WTC11 (cell line): ENCODE data around the gene PARD3B. TPM values are rescaled to one million over a fixed set of nuclear protein-coding genes. Genes with fewer than 3 reads are reported as not detected.

ENCODE experiments used
- ATAC-seq: fragments of 200-7000 bp; cut with Tn5 transposase; 2 replicates; pipeline ENCODE4 v1.10.0; 2021; ENCODE audit warnings: mild to moderate bottlenecking, moderate library complexity
- CTCF ChIA-PET: fragments of 300-600 bp; sonication (Branson Sonifier 250); formaldehyde crosslinking; loops from one replicate; lab custom pipeline; 2021; ENCODE audit warnings: antibody characterized with exemption; lab: Charles Lee
- POLR2A ChIA-PET: fragments of 350-600 bp; sonication (Branson Sonifier 250); formaldehyde crosslinking; loops from one replicate; lab custom pipeline; 2021; ENCODE audit warnings: antibody characterized with exemption; lab: Charles Lee
- DNase-seq: peaks from one replicate; pipeline ENCODE4 v3.0.0; 2021; ENCODE audit warnings: low spot score
- H3K27ac Mint-ChIP-seq: 2 replicates; pipeline ENCODE4 v1.8.0; 2021; ENCODE audit warnings: mixed read lengths
- H3K27me3 Mint-ChIP-seq: 2 replicates; pipeline ENCODE4 v1.8.0; 2021; ENCODE audit warnings: low read depth, mild to moderate bottlenecking, moderate library complexity, mixed read lengths
- H3K36me3 Mint-ChIP-seq: 2 replicates; pipeline ENCODE4 v1.8.0; 2021; ENCODE audit warnings: mixed read lengths
- H3K4me1 Mint-ChIP-seq: 2 replicates; pipeline ENCODE4 v1.8.0; 2022; ENCODE audit warnings: mixed read lengths
- H3K4me3 Mint-ChIP-seq: 2 replicates; pipeline ENCODE4 v1.8.0; 2021; ENCODE audit warnings: mild to moderate bottlenecking, moderate library complexity, mixed read lengths
- H3K9me3 Mint-ChIP-seq: 2 replicates; pipeline ENCODE4 v1.8.0; 2021; ENCODE audit warnings: mixed read lengths
- ATF3 ChIP-seq: sonication (generic); formaldehyde crosslinking; conservative IDR thresholded peaks from 2 replicates; pipeline ENCODE4 v1.8.1; 2022; ENCODE audit warnings: mild to moderate bottlenecking, missing genetic modification reagents
- CBFB ChIP-seq: sonication (generic); formaldehyde crosslinking; IDR thresholded peaks from 2 replicates; pipeline ENCODE4 v1.8.1; 2022; ENCODE audit warnings: mild to moderate bottlenecking, low read depth, missing genetic modification reagents
- CDX4 ChIP-seq: fragments of 250-450 bp; sonication (Bioruptor Pico); IDR thresholded peaks from 2 replicates; pipeline ENCODE4 v1.9.0; 2021; ENCODE audit warnings: moderate library complexity, mild to moderate bottlenecking, inconsistent platforms, borderline replicate concordance
- CREB1 ChIP-seq: sonication (generic); formaldehyde crosslinking; IDR thresholded peaks from 2 replicates; pipeline ENCODE4 v1.8.0; 2023; ENCODE audit warnings: mild to moderate bottlenecking, missing genetic modification reagents
- CREM ChIP-seq: sonication (generic); formaldehyde crosslinking; IDR thresholded peaks from 2 replicates; pipeline ENCODE4 v1.8.1; 2022; ENCODE audit warnings: mild to moderate bottlenecking, missing genetic modification reagents, moderate library complexity
- ELF4 ChIP-seq: sonication (generic); formaldehyde crosslinking; IDR thresholded peaks from 2 replicates; pipeline ENCODE4 v1.8.1; 2022; ENCODE audit warnings: low read depth, mild to moderate bottlenecking, moderate library complexity, missing genetic modification reagents
- EMX1 ChIP-seq: fragments of 250-450 bp; sonication (Bioruptor Pico); IDR thresholded peaks from 2 replicates; pipeline ENCODE4 v1.8.0; 2021; ENCODE audit warnings: mild to moderate bottlenecking
- FOXJ3 ChIP-seq: sonication (generic); formaldehyde crosslinking; IDR thresholded peaks from 2 replicates; pipeline ENCODE4 v1.9.0; 2021; ENCODE audit warnings: missing genetic modification reagents, mild to moderate bottlenecking, borderline replicate concordance
- GRHL2 ChIP-seq: fragments of 250-450 bp; sonication (Bioruptor Pico); IDR thresholded peaks from 2 replicates; pipeline ENCODE4 v1.8.0; 2022; ENCODE audit warnings: mild to moderate bottlenecking, moderate library complexity; ENCODE audit not compliant: insufficient replicate concordance, severe bottlenecking
- GTF2I ChIP-seq: fragments of 250-450 bp; sonication (Bioruptor Pico); conservative IDR thresholded peaks from 2 replicates; pipeline ENCODE4 v1.4.0; 2021; ENCODE audit warnings: mild to moderate bottlenecking
- HMGXB4 ChIP-seq: sonication (generic); formaldehyde crosslinking; IDR thresholded peaks from 2 replicates; pipeline ENCODE4 v1.8.1; 2023; ENCODE audit warnings: mild to moderate bottlenecking, moderate library complexity, missing genetic modification reagents
- RELA ChIP-seq: sonication (generic); formaldehyde crosslinking; IDR thresholded peaks from 2 replicates; pipeline ENCODE4 v1.8.1; 2022; ENCODE audit warnings: missing genetic modification reagents, mild to moderate bottlenecking, borderline replicate concordance
- RORB ChIP-seq: fragments of 250-450 bp; sonication (Bioruptor Pico); IDR thresholded peaks from 2 replicates; pipeline ENCODE4 v1.9.0; 2021; ENCODE audit warnings: mild to moderate bottlenecking
- TCF7 ChIP-seq: sonication (generic); formaldehyde crosslinking; IDR thresholded peaks from 2 replicates; pipeline ENCODE4 v1.8.0; 2022; ENCODE audit warnings: mild to moderate bottlenecking, low read depth, missing genetic modification reagents, moderate library complexity
- TEAD1 ChIP-seq: sonication (generic); formaldehyde crosslinking; IDR thresholded peaks from 2 replicates; pipeline ENCODE4 v1.8.0; 2022; ENCODE audit warnings: mild to moderate bottlenecking, missing genetic modification reagents
- TEAD4 ChIP-seq: sonication (generic); formaldehyde crosslinking; IDR thresholded peaks from 2 replicates; pipeline ENCODE4 v1.8.0; 2022; ENCODE audit warnings: mild to moderate bottlenecking, missing genetic modification reagents
- TP53 ChIP-seq: sonication (generic); formaldehyde crosslinking; IDR thresholded peaks from 2 replicates; pipeline ENCODE4 v1.8.1; 2023; ENCODE audit warnings: mild to moderate bottlenecking, missing genetic modification reagents
- ZNF138 ChIP-seq: sonication (generic); formaldehyde crosslinking; conservative IDR thresholded peaks from 2 replicates; pipeline ENCODE4 v1.8.1; 2022; ENCODE audit warnings: mild to moderate bottlenecking, moderate library complexity, missing genetic modification reagents
- ZNF232 ChIP-seq: sonication (generic); formaldehyde crosslinking; IDR thresholded peaks from 2 replicates; pipeline ENCODE4 v1.8.0; 2022; ENCODE audit warnings: mild to moderate bottlenecking, missing genetic modification reagents
- ZSCAN18 ChIP-seq: fragments of 250-450 bp; sonication (Bioruptor Pico); IDR thresholded peaks from 2 replicates; pipeline ENCODE4 v2.1.2; 2022; ENCODE audit warnings: mild to moderate bottlenecking, moderate library complexity
- total RNA-seq: library from RNA; stranded (reverse); gene quantifications from 3 replicates; pipeline ENCODE4 v1.2.3, GENCODE V29; 2021
- TF ChIP-seq, protein P1 (sequence below): fragments of 250-450 bp; sonication (Bioruptor Pico); IDR thresholded peaks from 2 replicates; pipeline ENCODE4 v1.8.0; 2021; ENCODE audit warnings: mild to moderate bottlenecking
- TF ChIP-seq, protein P2 (sequence below): sonication (generic); formaldehyde crosslinking; IDR thresholded peaks from 2 replicates; pipeline ENCODE4 v1.8.0; 2022; ENCODE audit warnings: missing genetic modification reagents

PARD3B gene
- total RNA-seq, 1 experiment from 2014 or later, result 5.6 TPM

DNA sequence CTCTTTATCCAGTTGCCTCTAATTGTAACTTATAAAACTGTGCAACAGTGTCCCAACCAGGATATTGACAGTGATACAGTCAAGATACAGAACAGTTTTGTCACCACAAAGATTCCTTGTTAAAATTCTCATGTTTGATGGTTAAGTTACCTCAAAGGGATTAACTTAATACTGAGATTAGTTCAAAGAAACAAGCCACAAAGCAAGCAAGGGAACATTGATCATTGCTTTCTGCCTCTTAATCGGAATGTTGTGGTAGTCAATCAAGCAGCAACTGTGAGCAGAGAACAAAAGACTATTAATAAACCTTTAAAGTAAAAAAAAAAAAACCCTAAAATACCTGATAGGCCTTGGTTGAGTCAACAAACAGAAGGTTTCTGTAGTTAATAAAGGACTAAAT, 352.3 kb downstream of the PARD3B start:
- TF ChIP-seq ATF3 (CRISPR knock-in tag), result no peak
- no peak for TF ChIP-seq ZNF232 (CRISPR knock-in tag)
- Mint-ChIP-seq H3K4me3 (no peak overlapping the region), H3K9me3 (peaks cover 17% of the 10 kb centered on the region), H3K27ac (no peak overlapping the region), H3K4me1 (peaks cover 4% of the 10 kb centered on the region), H3K36me3 (peaks cover 6% of the 10 kb centered on the region; the same call in 1 of the 2 replicates), H3K27me3 (no peaks in the 10 kb centered on the region)
- DNase-seq, result no peak
- CTCF ChIA-PET, result no interaction called here
- POLR2A ChIA-PET, result no interaction called here
- ATAC-seq, result no peak

DNA sequence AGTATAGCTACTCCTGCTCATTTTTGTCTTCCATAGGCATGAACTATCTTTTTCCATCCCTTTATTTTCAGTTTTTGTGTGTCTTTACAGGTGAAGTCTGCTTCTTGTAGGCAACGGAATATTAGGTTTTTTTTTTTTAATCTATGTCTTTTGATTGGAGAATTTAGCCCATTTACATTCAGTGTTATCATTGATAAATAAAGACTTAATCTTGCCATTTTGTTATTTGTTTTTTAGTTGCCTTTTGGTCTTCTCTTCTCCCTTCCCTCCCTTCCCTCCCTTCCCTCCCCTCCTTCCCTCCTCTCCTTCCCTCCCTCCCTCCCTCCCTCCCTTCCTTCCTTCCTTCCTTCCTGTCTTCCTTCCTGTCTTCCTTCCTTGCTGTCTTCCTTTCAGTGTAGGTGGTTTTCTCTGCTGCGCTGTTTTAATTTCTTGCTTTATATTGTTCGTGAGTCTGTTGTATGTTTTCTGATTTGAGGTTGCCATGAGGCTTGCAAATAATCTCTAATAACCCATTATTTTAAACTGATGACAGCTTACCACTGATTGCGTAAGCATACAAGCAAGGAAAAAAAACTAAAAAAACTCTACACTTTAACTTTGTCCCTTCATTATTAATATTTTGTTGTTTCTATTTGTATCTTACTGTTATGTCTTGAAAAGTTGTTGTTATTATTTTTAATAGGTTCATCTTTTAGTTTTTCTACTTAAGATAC, 353.8 kb downstream of the PARD3B start:
- CTCF ChIA-PET, result no interaction called here
- peaks cover 17% of the 10 kb centered on the region for H3K9me3 Mint-ChIP-seq
- H3K4me3 Mint-ChIP-seq, result no peak overlapping the region
- peaks cover 10% of the 10 kb centered on the region for H3K4me1 Mint-ChIP-seq
- H3K36me3 Mint-ChIP-seq, result peaks cover 6% of the 10 kb centered on the region; the same call in 1 of the 2 replicates
- TF ChIP-seq, protein P1, sequence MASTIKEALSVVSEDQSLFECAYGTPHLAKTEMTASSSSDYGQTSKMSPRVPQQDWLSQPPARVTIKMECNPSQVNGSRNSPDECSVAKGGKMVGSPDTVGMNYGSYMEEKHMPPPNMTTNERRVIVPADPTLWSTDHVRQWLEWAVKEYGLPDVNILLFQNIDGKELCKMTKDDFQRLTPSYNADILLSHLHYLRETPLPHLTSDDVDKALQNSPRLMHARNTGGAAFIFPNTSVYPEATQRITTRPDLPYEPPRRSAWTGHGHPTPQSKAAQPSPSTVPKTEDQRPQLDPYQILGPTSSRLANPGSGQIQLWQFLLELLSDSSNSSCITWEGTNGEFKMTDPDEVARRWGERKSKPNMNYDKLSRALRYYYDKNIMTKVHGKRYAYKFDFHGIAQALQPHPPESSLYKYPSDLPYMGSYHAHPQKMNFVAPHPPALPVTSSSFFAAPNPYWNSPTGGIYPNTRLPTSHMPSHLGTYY (CRISPR knock-in tag), result no peak
- TF ChIP-seq ATF3 (CRISPR knock-in tag) (no peak), ZNF138 (CRISPR knock-in tag) (no peak), CREM (CRISPR knock-in tag) (no peak), TEAD4 (CRISPR knock-in tag) (no peak), GRHL2 (CRISPR knock-in tag) (no peak)
- TF ChIP-seq, protein P2, sequence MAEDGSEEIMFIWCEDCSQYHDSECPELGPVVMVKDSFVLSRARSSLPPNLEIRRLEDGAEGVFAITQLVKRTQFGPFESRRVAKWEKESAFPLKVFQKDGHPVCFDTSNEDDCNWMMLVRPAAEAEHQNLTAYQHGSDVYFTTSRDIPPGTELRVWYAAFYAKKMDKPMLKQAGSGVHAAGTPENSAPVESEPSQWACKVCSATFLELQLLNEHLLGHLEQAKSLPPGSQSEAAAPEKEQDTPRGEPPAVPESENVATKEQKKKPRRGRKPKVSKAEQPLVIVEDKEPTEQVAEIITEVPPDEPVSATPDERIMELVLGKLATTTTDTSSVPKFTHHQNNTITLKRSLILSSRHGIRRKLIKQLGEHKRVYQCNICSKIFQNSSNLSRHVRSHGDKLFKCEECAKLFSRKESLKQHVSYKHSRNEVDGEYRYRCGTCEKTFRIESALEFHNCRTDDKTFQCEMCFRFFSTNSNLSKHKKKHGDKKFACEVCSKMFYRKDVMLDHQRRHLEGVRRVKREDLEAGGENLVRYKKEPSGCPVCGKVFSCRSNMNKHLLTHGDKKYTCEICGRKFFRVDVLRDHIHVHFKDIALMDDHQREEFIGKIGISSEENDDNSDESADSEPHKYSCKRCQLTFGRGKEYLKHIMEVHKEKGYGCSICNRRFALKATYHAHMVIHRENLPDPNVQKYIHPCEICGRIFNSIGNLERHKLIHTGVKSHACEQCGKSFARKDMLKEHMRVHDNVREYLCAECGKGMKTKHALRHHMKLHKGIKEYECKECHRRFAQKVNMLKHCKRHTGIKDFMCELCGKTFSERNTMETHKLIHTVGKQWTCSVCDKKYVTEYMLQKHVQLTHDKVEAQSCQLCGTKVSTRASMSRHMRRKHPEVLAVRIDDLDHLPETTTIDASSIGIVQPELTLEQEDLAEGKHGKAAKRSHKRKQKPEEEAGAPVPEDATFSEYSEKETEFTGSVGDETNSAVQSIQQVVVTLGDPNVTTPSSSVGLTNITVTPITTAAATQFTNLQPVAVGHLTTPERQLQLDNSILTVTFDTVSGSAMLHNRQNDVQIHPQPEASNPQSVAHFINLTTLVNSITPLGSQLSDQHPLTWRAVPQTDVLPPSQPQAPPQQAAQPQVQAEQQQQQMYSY, result no peak
- TF ChIP-seq, all 79 proteins: peak for 0
- POLR2A ChIA-PET, result no interaction called here
- no peak for ATAC-seq
- Mint-ChIP-seq H3K27ac (no peak overlapping the region), H3K27me3 (no peaks in the 10 kb centered on the region)
- no peak for DNase-seq

DNA sequence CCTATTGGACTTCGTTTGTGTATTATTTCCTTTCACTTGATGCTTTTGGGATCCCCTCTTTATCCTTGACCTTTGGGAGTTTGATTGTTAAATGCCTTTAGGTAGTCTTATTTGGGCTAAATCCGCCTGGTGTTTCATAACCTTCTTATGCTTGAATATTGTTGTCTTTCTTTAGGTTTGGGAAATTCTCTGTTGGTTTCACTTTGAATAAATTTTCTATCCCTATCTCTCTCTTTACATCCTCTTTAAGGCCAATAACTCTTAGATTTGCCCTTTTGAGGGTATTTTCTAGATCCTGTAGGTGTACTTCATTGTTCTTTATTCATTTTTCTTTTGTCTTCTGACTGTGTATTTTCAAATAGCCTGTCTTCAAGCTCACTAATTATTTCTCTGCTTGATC, 354.7 kb downstream of the PARD3B start:
- Mint-ChIP-seq H3K27me3 (no peaks in the 10 kb centered on the region), H3K9me3 (peaks cover 17% of the 10 kb centered on the region), H3K4me3 (no peak overlapping the region), H3K27ac (no peak overlapping the region), H3K36me3 (peaks cover 6% of the 10 kb centered on the region; the same call in 1 of the 2 replicates), H3K4me1 (peaks cover 10% of the 10 kb centered on the region)
- no peak for TF ChIP-seq TCF7 (CRISPR knock-in tag)
- no peak for TF ChIP-seq TEAD1
- no peak for TF ChIP-seq RELA (CRISPR knock-in tag)
- TF ChIP-seq GTF2I (CRISPR knock-in tag), result no peak
- no peak for TF ChIP-seq ZSCAN18 (CRISPR knock-in tag)
- TF ChIP-seq EMX1 (CRISPR knock-in tag), result no peak
- TF ChIP-seq CREB1 (CRISPR knock-in tag), result no peak
- TF ChIP-seq CDX4 (CRISPR knock-in tag), result no peak
- TF ChIP-seq CBFB (CRISPR knock-in tag), result no peak
- TF ChIP-seq RORB (CRISPR knock-in tag), result no peak
- TF ChIP-seq TEAD4 (CRISPR knock-in tag), result no peak
- TF ChIP-seq FOXJ3 (CRISPR knock-in tag), result no peak
- no peak for TF ChIP-seq TP53
- no peak for TF ChIP-seq ELF4
- no peak for TF ChIP-seq HMGXB4 (CRISPR knock-in tag)
- TF ChIP-seq ZNF138 (CRISPR knock-in tag), result no peak
- DNase-seq (no peak), ATAC-seq (no peak)
- POLR2A ChIA-PET, result no interaction called here
- CTCF ChIA-PET, result no interaction called here
